SJSA1 (cell line): ENCODE measurements around the gene RASSF6. TPM values are rescaled to one million over a fixed set of nuclear protein-coding genes. Genes with fewer than 3 reads are reported as not detected.
"Not testable (repeated sequence)": the region's sequence is repeated elsewhere in the genome, so short reads cannot be mapped to it uniquely, and the experiment has no call there.

Source experiments
- DNase-seq, 2 experiments: peaks; one replicate each; pipeline ENCODE4 v3.0.0-alpha.2; 2015 to 2020; ENCODE audit warnings: low spot score in 2 of 2, low read depth in 1 of 2
- H3K27ac ChIP-seq: fragments of 250-450 bp; sonication (Bioruptor Pico); 2 replicates; pipeline ENCODE4 v1.5.1; 2020; ENCODE audit warnings: mild to moderate bottlenecking, moderate library complexity
- H3K27me3 ChIP-seq: fragments of 250-450 bp; sonication (Bioruptor Pico); replicated peaks from 2 replicates; pipeline ENCODE4 v1.5.1; 2020; ENCODE audit warnings: mild to moderate bottlenecking, moderate library complexity
- H3K36me3 ChIP-seq: fragments of 250-450 bp; sonication (Bioruptor Pico); 2 replicates; pipeline ENCODE4 v1.5.1; 2020; ENCODE audit warnings: mild to moderate bottlenecking
- H3K4me1 ChIP-seq: fragments of 250-450 bp; sonication (Bioruptor Pico); replicated peaks from 2 replicates; pipeline ENCODE4 v1.6.1; 2021; ENCODE audit warnings: mild to moderate bottlenecking
- H3K4me3 ChIP-seq: fragments of 250-450 bp; sonication (Bioruptor Pico); 2 replicates; pipeline ENCODE4 v1.5.1; 2020; ENCODE audit warnings: mild to moderate bottlenecking
- H3K9me3 ChIP-seq: fragments of 250-450 bp; sonication (Bioruptor Pico); replicated peaks from 2 replicates; pipeline ENCODE4 v1.5.1; 2020; ENCODE audit warnings: mild to moderate bottlenecking
- total RNA-seq: library from RNA; depleted of rRNA; stranded (reverse); fragments of >200 nt; shearing (Covaris generic); gene quantifications from 2 replicates; pipeline ENCODE4 v1.2.3, GENCODE V29; 2014

RASSF6 gene
- total RNA-seq, 1 experiment from 2014 or later, result not detected

GRCh38 chr4:73603854-73604584, 16.2 kb downstream of the RASSF6 start:
- Histone ChIP-seq H3K27ac (no peak overlapping the region), H3K4me3 (no peak overlapping the region), H3K27me3 (no peaks in the 10 kb centered on the region), H3K36me3 (no peaks in the 10 kb centered on the region), H3K9me3 (no peaks in the 10 kb centered on the region), H3K4me1 (peaks cover 20% of the 10 kb centered on the region)
- no peak for DNase-seq

GRCh38 chr4:73603271-73603710, 16.9 kb downstream of the RASSF6 start:
- no peaks in the 10 kb centered on the region for H3K9me3 ChIP-seq
- H3K27me3 ChIP-seq, result no peaks in the 10 kb centered on the region
- H3K36me3 ChIP-seq, result no peaks in the 10 kb centered on the region
- no peak overlapping the region for H3K27ac ChIP-seq
- peaks cover 24% of the 10 kb centered on the region for H3K4me1 ChIP-seq
- no peak for DNase-seq
- H3K4me3 ChIP-seq, result no peak overlapping the region

- no peaks in the 10 kb centered on the region for H3K36me3 ChIP-seq
- H3K9me3 ChIP-seq, result no peaks in the 10 kb centered on the region
- no peak for DNase-seq
- no peak overlapping the region for H3K27ac ChIP-seq
- no peak overlapping the region for H3K4me3 ChIP-seq
- H3K27me3 ChIP-seq, result no peaks in the 10 kb centered on the region
- peaks cover 24% of the 10 kb centered on the region for H3K4me1 ChIP-seq
These were observed 19.3 kb downstream of the RASSF6 start for GRCh38 chr4:73600954-73601353.

- Histone ChIP-seq H3K27me3 (no peaks in the 10 kb centered on the region), H3K36me3 (no peaks in the 10 kb centered on the region), H3K27ac (no peak overlapping the region), H3K9me3 (no peaks in the 10 kb centered on the region), H3K4me3 (no peak overlapping the region), H3K4me1 (peaks cover 24% of the 10 kb centered on the region)
- peak; percentile 35 to 52 for DNase-seq
These were observed 21.1 kb downstream of the RASSF6 start for GRCh38 chr4:73599182-73599581.

- H3K4me1 ChIP-seq, result peaks cover 24% of the 10 kb centered on the region
- no peaks in the 10 kb centered on the region for H3K27me3 ChIP-seq
- no peaks in the 10 kb centered on the region for H3K36me3 ChIP-seq
- H3K9me3 ChIP-seq, result no peaks in the 10 kb centered on the region
- H3K4me3 ChIP-seq, result no peak overlapping the region
- no peak for DNase-seq
- H3K27ac ChIP-seq, result no peak overlapping the region
These were observed 22.6 kb downstream of the RASSF6 start for GRCh38 chr4:73597594-73597993.

GRCh38 chr4:73597183-73597582, 23.1 kb downstream of the RASSF6 start:
- not testable (repeated sequence) for H3K27ac ChIP-seq, DNase-seq, H3K4me3 ChIP-seq, H3K36me3 ChIP-seq, H3K9me3 ChIP-seq, H3K27me3 ChIP-seq
- H3K4me1 ChIP-seq, result peaks cover 24% of the 10 kb centered on the region

- Histone ChIP-seq H3K4me1 (peaks cover 22% of the 10 kb centered on the region), H3K27ac (no peak overlapping the region), H3K4me3 (no peak overlapping the region), H3K36me3 (no peaks in the 10 kb centered on the region), H3K9me3 (no peaks in the 10 kb centered on the region), H3K27me3 (no peaks in the 10 kb centered on the region)
- no peak for DNase-seq
These were observed 24.2 kb downstream of the RASSF6 start for GRCh38 chr4:73596001-73596400.

- Histone ChIP-seq H3K27me3 (no peaks in the 10 kb centered on the region), H3K9me3 (no peaks in the 10 kb centered on the region), H3K36me3 (no peaks in the 10 kb centered on the region), H3K27ac (no peak overlapping the region), H3K4me3 (no peak overlapping the region), H3K4me1 (peaks cover under 1% of the 10 kb centered on the region)
- peak in 1 of 2 experiments; percentile 37 for DNase-seq
These were observed 26.5 kb downstream of the RASSF6 start for GRCh38 chr4:73593631-73594241.

- Histone ChIP-seq H3K36me3 (no peaks in the 10 kb centered on the region), H3K27ac (no peak overlapping the region), H3K4me1 (no peaks in the 10 kb centered on the region), H3K9me3 (no peaks in the 10 kb centered on the region), H3K4me3 (no peak overlapping the region), H3K27me3 (no peaks in the 10 kb centered on the region)
- DNase-seq, result no peak
These were observed 30.1 kb downstream of the RASSF6 start for GRCh38 chr4:73589887-73590801.

- H3K27me3 ChIP-seq, result no peaks in the 10 kb centered on the region
- H3K4me1 ChIP-seq, result no peaks in the 10 kb centered on the region
- H3K27ac ChIP-seq, result no peak overlapping the region
- no peak for DNase-seq
- no peak overlapping the region for H3K4me3 ChIP-seq
- H3K9me3 ChIP-seq, result no peaks in the 10 kb centered on the region
- H3K36me3 ChIP-seq, result no peaks in the 10 kb centered on the region
These were observed 30.9 kb downstream of the RASSF6 start for GRCh38 chr4:73589261-73589847.

- Histone ChIP-seq H3K4me3 (no peak overlapping the region), H3K27me3 (no peaks in the 10 kb centered on the region), H3K27ac (no peak overlapping the region), H3K36me3 (no peaks in the 10 kb centered on the region), H3K4me1 (no peaks in the 10 kb centered on the region), H3K9me3 (no peaks in the 10 kb centered on the region)
- DNase-seq, result no peak
These were observed 31.6 kb downstream of the RASSF6 start for GRCh38 chr4:73588613-73589012.

GRCh38 chr4:73586666-73587065, 33.6 kb downstream of the RASSF6 start:
- Histone ChIP-seq H3K27ac (no peak overlapping the region), H3K27me3 (peaks cover 3% of the 10 kb centered on the region; the same call in 1 of the 2 replicates), H3K36me3 (no peaks in the 10 kb centered on the region), H3K4me1 (no peaks in the 10 kb centered on the region), H3K4me3 (no peak overlapping the region), H3K9me3 (no peaks in the 10 kb centered on the region)
- DNase-seq, result no peak

- no peaks in the 10 kb centered on the region for H3K9me3 ChIP-seq
- H3K27ac ChIP-seq, result no peak overlapping the region
- H3K27me3 ChIP-seq, result peaks cover 3% of the 10 kb centered on the region; the same call in 1 of the 2 replicates
- no peak for DNase-seq
- H3K4me3 ChIP-seq, result no peak overlapping the region
- no peaks in the 10 kb centered on the region for H3K36me3 ChIP-seq
- H3K4me1 ChIP-seq, result no peaks in the 10 kb centered on the region
These were observed 34.2 kb downstream of the RASSF6 start for GRCh38 chr4:73586040-73586439.
